WTC11 (cell line): Measurements from ENCODE around the gene DZANK1. TPM values are rescaled to one million over a fixed set of nuclear protein-coding genes. Genes with fewer than 3 reads are reported as not detected.

Source experiments
- ATAC-seq: fragments of 200-7000 bp; cut with Tn5 transposase; 2 replicates; pipeline ENCODE4 v1.10.0; 2021; ENCODE audit warnings: mild to moderate bottlenecking, moderate library complexity
- CTCF ChIA-PET: fragments of 300-600 bp; sonication (Branson Sonifier 250); formaldehyde crosslinking; loops from one replicate; lab custom pipeline; 2021; ENCODE audit warnings: antibody characterized with exemption; lab: Charles Lee
- POLR2A ChIA-PET: fragments of 350-600 bp; sonication (Branson Sonifier 250); formaldehyde crosslinking; loops from one replicate; lab custom pipeline; 2021; ENCODE audit warnings: antibody characterized with exemption; lab: Charles Lee
- DNase-seq: peaks from one replicate; pipeline ENCODE4 v3.0.0; 2021; ENCODE audit warnings: low spot score
- H3K27ac Mint-ChIP-seq: 2 replicates; pipeline ENCODE4 v1.8.0; 2021; ENCODE audit warnings: mixed read lengths
- H3K27me3 Mint-ChIP-seq: 2 replicates; pipeline ENCODE4 v1.8.0; 2021; ENCODE audit warnings: low read depth, mild to moderate bottlenecking, moderate library complexity, mixed read lengths
- H3K36me3 Mint-ChIP-seq: 2 replicates; pipeline ENCODE4 v1.8.0; 2021; ENCODE audit warnings: mixed read lengths
- H3K4me1 Mint-ChIP-seq: 2 replicates; pipeline ENCODE4 v1.8.0; 2022; ENCODE audit warnings: mixed read lengths
- H3K4me3 Mint-ChIP-seq: 2 replicates; pipeline ENCODE4 v1.8.0; 2021; ENCODE audit warnings: mild to moderate bottlenecking, moderate library complexity, mixed read lengths
- H3K9me3 Mint-ChIP-seq: 2 replicates; pipeline ENCODE4 v1.8.0; 2021; ENCODE audit warnings: mixed read lengths
- ATF1 ChIP-seq: sonication (generic); formaldehyde crosslinking; IDR thresholded peaks from 2 replicates; pipeline ENCODE4 v1.8.1; 2023; ENCODE audit warnings: mild to moderate bottlenecking, moderate library complexity, missing genetic modification reagents
- ATF2 ChIP-seq: sonication (generic); formaldehyde crosslinking; IDR thresholded peaks from 2 replicates; pipeline ENCODE4 v1.8.1; 2022; ENCODE audit warnings: low read depth, missing genetic modification reagents, borderline replicate concordance
- JAZF1 ChIP-seq: fragments of 250-450 bp; sonication (Bioruptor Pico); IDR thresholded peaks from 2 replicates; pipeline ENCODE4 v1.9.0; 2021; ENCODE audit warnings: moderate library complexity, mild to moderate bottlenecking, inconsistent platforms
- PRDM15 ChIP-seq: sonication (generic); formaldehyde crosslinking; IDR thresholded peaks from 2 replicates; pipeline ENCODE4 v1.8.0; 2022; ENCODE audit warnings: missing genetic modification reagents
- PRRX2 ChIP-seq: fragments of 250-450 bp; sonication (Bioruptor Pico); IDR thresholded peaks from 2 replicates; pipeline ENCODE4 v1.8.0; 2021; ENCODE audit warnings: mild to moderate bottlenecking
- ZNF425 ChIP-seq: fragments of 250-450 bp; sonication (Bioruptor Pico); conservative IDR thresholded peaks from 2 replicates; pipeline ENCODE4 v1.9.0; 2021; ENCODE audit warnings: mild to moderate bottlenecking
- ZNF512 ChIP-seq: sonication (generic); formaldehyde crosslinking; IDR thresholded peaks from 2 replicates; pipeline ENCODE4 v1.8.1; 2022; ENCODE audit warnings: missing genetic modification reagents, borderline replicate concordance
- total RNA-seq: library from RNA; stranded (reverse); gene quantifications from 3 replicates; pipeline ENCODE4 v1.2.3, GENCODE V29; 2021
- TF ChIP-seq, protein P1 (sequence below): sonication (generic); formaldehyde crosslinking; IDR thresholded peaks from 2 replicates; pipeline ENCODE4 v1.8.0; 2022; ENCODE audit warnings: mild to moderate bottlenecking, missing genetic modification reagents
- TF ChIP-seq, protein P2 (sequence below): sonication (generic); formaldehyde crosslinking; IDR thresholded peaks from 2 replicates; pipeline ENCODE4 v1.8.0; 2023; ENCODE audit warnings: missing genetic modification reagents, mild to moderate bottlenecking, borderline replicate concordance
- TF ChIP-seq, protein P3 (sequence below): sonication (generic); formaldehyde crosslinking; IDR thresholded peaks from 2 replicates; pipeline ENCODE4 v1.8.0; 2023; ENCODE audit warnings: missing genetic modification reagents

Gene DZANK1
- total RNA-seq, 1 experiment from 2014 or later, result 6.1 TPM

- POLR2A ChIA-PET, result no interaction called here
- peaks cover 46% of the 10 kb centered on the region for H3K36me3 Mint-ChIP-seq
- TF ChIP-seq ZNF512, result no peak
- TF ChIP-seq, protein P1, sequence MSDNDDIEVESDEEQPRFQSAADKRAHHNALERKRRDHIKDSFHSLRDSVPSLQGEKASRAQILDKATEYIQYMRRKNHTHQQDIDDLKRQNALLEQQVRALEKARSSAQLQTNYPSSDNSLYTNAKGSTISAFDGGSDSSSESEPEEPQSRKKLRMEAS (CRISPR knock-in tag), result no peak
These were observed 11.0 kb upstream of the DZANK1 start for GRCh38 chr20:18477821-18478220.

DNA sequence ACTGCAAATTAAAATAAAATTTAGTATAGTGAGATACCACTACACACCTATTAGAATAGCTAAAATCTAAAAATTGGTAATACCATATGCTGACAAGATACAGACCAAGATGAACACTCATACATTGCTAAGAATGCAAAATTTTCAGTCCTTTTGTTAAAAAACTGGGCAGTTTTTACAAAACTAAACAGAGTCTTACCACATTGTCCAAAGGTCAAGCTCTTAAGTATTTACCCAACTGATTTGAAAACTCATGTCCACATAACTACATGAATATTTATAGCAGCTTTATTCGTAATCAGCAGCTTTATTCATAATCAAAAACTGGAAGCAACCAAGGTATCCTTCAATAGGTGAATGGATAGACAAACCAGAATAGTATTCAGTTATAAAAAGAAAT, 10.4 kb upstream of the DZANK1 start:
- ATAC-seq, result no peak
- H3K36me3 Mint-ChIP-seq, result peaks cover 40% of the 10 kb centered on the region
- no peak overlapping the region for H3K27ac Mint-ChIP-seq
- ChIA-PET POLR2A (no interaction called here), CTCF (no interaction called here)
- no peak for TF ChIP-seq ATF1 (CRISPR knock-in tag)
- TF ChIP-seq, protein P2, sequence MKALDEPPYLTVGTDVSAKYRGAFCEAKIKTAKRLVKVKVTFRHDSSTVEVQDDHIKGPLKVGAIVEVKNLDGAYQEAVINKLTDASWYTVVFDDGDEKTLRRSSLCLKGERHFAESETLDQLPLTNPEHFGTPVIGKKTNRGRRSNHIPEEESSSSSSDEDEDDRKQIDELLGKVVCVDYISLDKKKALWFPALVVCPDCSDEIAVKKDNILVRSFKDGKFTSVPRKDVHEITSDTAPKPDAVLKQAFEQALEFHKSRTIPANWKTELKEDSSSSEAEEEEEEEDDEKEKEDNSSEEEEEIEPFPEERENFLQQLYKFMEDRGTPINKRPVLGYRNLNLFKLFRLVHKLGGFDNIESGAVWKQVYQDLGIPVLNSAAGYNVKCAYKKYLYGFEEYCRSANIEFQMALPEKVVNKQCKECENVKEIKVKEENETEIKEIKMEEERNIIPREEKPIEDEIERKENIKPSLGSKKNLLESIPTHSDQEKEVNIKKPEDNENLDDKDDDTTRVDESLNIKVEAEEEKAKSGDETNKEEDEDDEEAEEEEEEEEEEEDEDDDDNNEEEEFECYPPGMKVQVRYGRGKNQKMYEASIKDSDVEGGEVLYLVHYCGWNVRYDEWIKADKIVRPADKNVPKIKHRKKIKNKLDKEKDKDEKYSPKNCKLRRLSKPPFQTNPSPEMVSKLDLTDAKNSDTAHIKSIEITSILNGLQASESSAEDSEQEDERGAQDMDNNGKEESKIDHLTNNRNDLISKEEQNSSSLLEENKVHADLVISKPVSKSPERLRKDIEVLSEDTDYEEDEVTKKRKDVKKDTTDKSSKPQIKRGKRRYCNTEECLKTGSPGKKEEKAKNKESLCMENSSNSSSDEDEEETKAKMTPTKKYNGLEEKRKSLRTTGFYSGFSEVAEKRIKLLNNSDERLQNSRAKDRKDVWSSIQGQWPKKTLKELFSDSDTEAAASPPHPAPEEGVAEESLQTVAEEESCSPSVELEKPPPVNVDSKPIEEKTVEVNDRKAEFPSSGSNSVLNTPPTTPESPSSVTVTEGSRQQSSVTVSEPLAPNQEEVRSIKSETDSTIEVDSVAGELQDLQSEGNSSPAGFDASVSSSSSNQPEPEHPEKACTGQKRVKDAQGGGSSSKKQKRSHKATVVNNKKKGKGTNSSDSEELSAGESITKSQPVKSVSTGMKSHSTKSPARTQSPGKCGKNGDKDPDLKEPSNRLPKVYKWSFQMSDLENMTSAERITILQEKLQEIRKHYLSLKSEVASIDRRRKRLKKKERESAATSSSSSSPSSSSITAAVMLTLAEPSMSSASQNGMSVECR, result no peak
- TF ChIP-seq ZNF512, result no peak
- no peak for TF ChIP-seq ZNF425 (CRISPR knock-in tag)
- TF ChIP-seq, protein P3, sequence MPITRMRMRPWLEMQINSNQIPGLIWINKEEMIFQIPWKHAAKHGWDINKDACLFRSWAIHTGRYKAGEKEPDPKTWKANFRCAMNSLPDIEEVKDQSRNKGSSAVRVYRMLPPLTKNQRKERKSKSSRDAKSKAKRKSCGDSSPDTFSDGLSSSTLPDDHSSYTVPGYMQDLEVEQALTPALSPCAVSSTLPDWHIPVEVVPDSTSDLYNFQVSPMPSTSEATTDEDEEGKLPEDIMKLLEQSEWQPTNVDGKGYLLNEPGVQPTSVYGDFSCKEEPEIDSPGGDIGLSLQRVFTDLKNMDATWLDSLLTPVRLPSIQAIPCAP (CRISPR knock-in tag), result no peak
- TF ChIP-seq ATF2 (CRISPR knock-in tag), result no peak
- no peak for TF ChIP-seq PRDM15 (CRISPR knock-in tag)
- no peak for TF ChIP-seq PRRX2 (CRISPR knock-in tag)
- no peak for TF ChIP-seq JAZF1 (CRISPR knock-in tag)
- no peaks in the 10 kb centered on the region for H3K27me3 Mint-ChIP-seq
- no peak overlapping the region for H3K4me3 Mint-ChIP-seq
- H3K4me1 Mint-ChIP-seq, result no peaks in the 10 kb centered on the region
- no peaks in the 10 kb centered on the region for H3K9me3 Mint-ChIP-seq
- no peak for DNase-seq

More at GRCh38 chr20:18477821-18478220, 11.0 kb upstream of the DZANK1 start:
- ATAC-seq, result no peak
- no peaks in the 10 kb centered on the region for H3K27me3 Mint-ChIP-seq
- H3K4me3 Mint-ChIP-seq, result no peak overlapping the region
- CTCF ChIA-PET, result no interaction called here
- no peak overlapping the region for H3K27ac Mint-ChIP-seq
- no peaks in the 10 kb centered on the region for H3K4me1 Mint-ChIP-seq
- H3K9me3 Mint-ChIP-seq, result no peaks in the 10 kb centered on the region
- DNase-seq, result no peak
